Lung (tissue), 12 donors: ENCODE data around the gene PIK3C3. TPM values are rescaled to one million over a fixed set of nuclear protein-coding genes. Genes with fewer than 3 reads are reported as not detected.

ENCODE experiments used
- ATAC-seq: fragments of 200-7000 bp; cut with Tn5 transposase; one replicate; pipeline ENCODE4 v1.9.1; 2020; ENCODE audit warnings: moderate number of reproducible peaks; ENCODE audit not compliant: insufficient read depth, low FRiP score
- DNase-seq, 3 donors: peaks; one replicate each; pipeline ENCODE4 v3.0.0-alpha.2; 2013 to 2017
- H3K27ac ChIP-seq, 2 donors: one replicate each; pipeline ENCODE4 v1.5.1; 2013; ENCODE audit warnings: mild to moderate bottlenecking in 2 of 2, moderate library complexity in 2 of 2, control low read depth in 1 of 2, inconsistent platforms in 1 of 2, low read depth in 1 of 2, low read length in 1 of 2
- H3K27me3 ChIP-seq, 3 donors: one replicate each; pipeline ENCODE4 v1.5.1; 2013; ENCODE audit warnings: low read length in 2 of 3; ENCODE audit not compliant: control insufficient read depth in 3 of 3, insufficient read depth in 3 of 3
- H3K36me3 ChIP-seq, 4 donors: one replicate each; pipeline ENCODE4 v1.5.1; 2013; ENCODE audit warnings: low read length in 4 of 4, mild to moderate bottlenecking in 1 of 4, moderate library complexity in 1 of 4; ENCODE audit not compliant: control insufficient read depth in 4 of 4, insufficient read depth in 4 of 4
- H3K4me1 ChIP-seq, 5 donors: one replicate each; pipeline ENCODE4 v1.5.1; 2013; ENCODE audit warnings: low read length in 5 of 5, mild to moderate bottlenecking in 2 of 5, moderate library complexity in 1 of 5; ENCODE audit not compliant: control insufficient read depth in 5 of 5, insufficient read depth in 5 of 5
- H3K4me3 ChIP-seq: one replicate; pipeline ENCODE4 v1.5.1; 2013; ENCODE audit warnings: mild to moderate bottlenecking, control low read depth, moderate library complexity
- H3K9ac ChIP-seq, 2 donors: one replicate each; pipeline ENCODE4 v1.5.1; 2013; ENCODE audit warnings: low read length in 2 of 2, control low read depth in 1 of 2; ENCODE audit not compliant: insufficient read depth in 1 of 2
- H3K9me3 ChIP-seq, 4 donors: one replicate each; pipeline ENCODE4 v1.5.1; 2013; ENCODE audit warnings: low read length in 3 of 4, mild to moderate bottlenecking in 1 of 4, moderate library complexity in 1 of 4; ENCODE audit not compliant: control insufficient read depth in 4 of 4, insufficient read depth in 3 of 4
- CTCF ChIP-seq: IDR thresholded peaks from 2 replicates; pipeline ENCODE4 v1.5.1; 2012; ENCODE audit warnings: mild to moderate bottlenecking; ENCODE audit errors: control extremely low read depth, extremely low read depth
- WGBS, 2 donors: extraction: QIAGEN DNeasy Blood & Tissue Kit; methylation state at CpG; one replicate each; pipeline ENCODE4 v1.1.7; 2013; 5-methylcytosine and 5-hydroxymethylcytosine counted together
- polyA plus RNA-seq, 2 donors: library from polyadenylated mRNA; stranded (reverse); fragments of 200-250 nt; gene quantifications; one replicate each; pipeline ENCODE4 v1.2.1, GENCODE V29; 2013
- total RNA-seq, 2 donors: library from RNA; depleted of rRNA in 1 of 2; stranded (reverse); fragments of >200 nt in 1 of 2; gene quantifications; one replicate each; pipeline ENCODE4 v1.2.1, GENCODE V29; 2014 to 2021
- donor health status: control.
- donor health status: control.
- donor health status: Bipolar disorder and iron deficiency.
- donor health status: healthy.
- donor health status: DM: yes; HTN: yes; CAD: no.

PIK3C3 gene
- total and polyA plus RNA-seq, 4 donors, result 18.9 to 64.2 (median 36.1) TPM

- TF ChIP-seq CTCF, result no peak
- H3K27me3 ChIP-seq, result no peaks in the 10 kb centered on the region
- 86 to 90% methylated on average over 2 of the region's 2 CpGs for WGBS, 2 donors
- DNase-seq (no peak), ATAC-seq (no peak)
- no peak overlapping the region for H3K4me3 ChIP-seq
- no peaks in the 10 kb centered on the region for H3K9me3 ChIP-seq
- no peak overlapping the region for H3K27ac ChIP-seq
- no peaks in the 10 kb centered on the region for H3K36me3 ChIP-seq
- no peak overlapping the region for H3K9ac ChIP-seq
- no peaks in the 10 kb centered on the region for H3K4me1 ChIP-seq
Measured at GRCh38 chr18:42131930-42132244, 176.9 kb downstream of the PIK3C3 start.
